Measurements from ENCODE around the gene RANBP2.
"Not testable (repeated sequence)": the region's sequence is repeated elsewhere in the genome, so short reads cannot be mapped to it uniquely, and the experiment has no call there.

RANBP2 gene
- total RNA-seq: 392 to 561 (median 503) reads per million in 3 donors

- no peaks in the 10 kb centered on the region for H3K27me3 ChIP-seq (replicated peaks; ENCODE audit: control insufficient read depth, insufficient read depth, low read length, poor library complexity, severe bottlenecking)
- peak; percentile 90 for DNase-seq
- H3K9me3 ChIP-seq (ENCODE audit: control insufficient read depth, low read length): no peaks in the 10 kb centered on the region
- H3K4me1 ChIP-seq (ENCODE audit: control insufficient read depth, insufficient read depth, low read length, poor library complexity, severe bottlenecking): peaks cover 8% of the 10 kb centered on the region
- H3K4me3 ChIP-seq (ENCODE audit: insufficient read depth, low read depth, low read length, poor library complexity, severe bottlenecking): peak within 1 kb of the TSS; percentile 76
- H3K36me3 ChIP-seq (ENCODE audit: control insufficient read depth, insufficient read depth, low read length): no peaks in the 10 kb centered on the region
- H3K27ac ChIP-seq (ENCODE audit: insufficient read depth, low read length, poor library complexity, severe bottlenecking): peak within 1 kb of the TSS; percentile 92
Measured at GRCh38 chr2:108719149-108720044, at the start of gene RANBP2. TSS of gene RANBP2 (plus strand) at chr2:108719482. CDS start at chr2:108719607, 125 bp downstream.

DNA sequence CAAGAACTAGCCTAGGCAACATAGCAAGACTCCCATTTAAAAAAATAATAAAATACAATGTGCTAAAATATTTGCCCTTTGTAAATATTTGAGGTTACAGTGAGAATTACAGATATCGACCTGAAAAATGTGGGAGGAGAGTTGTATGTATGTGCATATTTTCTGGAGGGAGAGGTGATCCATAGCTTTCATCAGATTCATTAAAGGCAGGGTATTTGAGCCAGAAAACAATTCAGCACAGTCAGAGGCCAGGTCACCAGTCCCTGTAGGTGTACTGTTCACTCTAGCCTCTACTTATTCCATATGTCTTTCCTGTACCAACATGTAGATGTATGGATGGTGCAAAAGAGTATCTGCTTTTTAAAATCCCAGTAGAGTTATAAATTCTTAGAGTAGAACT is 49.0 kb upstream of the RANBP2 start:
- H3K27ac ChIP-seq (ENCODE audit: insufficient read depth, low read length, poor library complexity, severe bottlenecking); DNase-seq; H3K4me3 ChIP-seq (ENCODE audit: insufficient read depth, low read depth, low read length, poor library complexity, severe bottlenecking); H3K36me3 ChIP-seq (ENCODE audit: control insufficient read depth, insufficient read depth, low read length); H3K9me3 ChIP-seq (ENCODE audit: control insufficient read depth, low read length); H3K4me1 ChIP-seq (ENCODE audit: control insufficient read depth, insufficient read depth, low read length, poor library complexity, severe bottlenecking); H3K27me3 ChIP-seq (replicated peaks; ENCODE audit: control insufficient read depth, insufficient read depth, low read length, poor library complexity, severe bottlenecking): not testable (repeated sequence)

- H3K27me3 ChIP-seq (replicated peaks; ENCODE audit: control insufficient read depth, insufficient read depth, low read length, poor library complexity, severe bottlenecking); H3K27ac ChIP-seq (ENCODE audit: insufficient read depth, low read length, poor library complexity, severe bottlenecking); H3K4me1 ChIP-seq (ENCODE audit: control insufficient read depth, insufficient read depth, low read length, poor library complexity, severe bottlenecking); H3K9me3 ChIP-seq (ENCODE audit: control insufficient read depth, low read length); DNase-seq; H3K36me3 ChIP-seq (ENCODE audit: control insufficient read depth, insufficient read depth, low read length); H3K4me3 ChIP-seq (ENCODE audit: insufficient read depth, low read depth, low read length, poor library complexity, severe bottlenecking): not testable (repeated sequence)
Measured at GRCh38 chr2:108672200-108672805, 47.0 kb upstream of the RANBP2 start.

DNA sequence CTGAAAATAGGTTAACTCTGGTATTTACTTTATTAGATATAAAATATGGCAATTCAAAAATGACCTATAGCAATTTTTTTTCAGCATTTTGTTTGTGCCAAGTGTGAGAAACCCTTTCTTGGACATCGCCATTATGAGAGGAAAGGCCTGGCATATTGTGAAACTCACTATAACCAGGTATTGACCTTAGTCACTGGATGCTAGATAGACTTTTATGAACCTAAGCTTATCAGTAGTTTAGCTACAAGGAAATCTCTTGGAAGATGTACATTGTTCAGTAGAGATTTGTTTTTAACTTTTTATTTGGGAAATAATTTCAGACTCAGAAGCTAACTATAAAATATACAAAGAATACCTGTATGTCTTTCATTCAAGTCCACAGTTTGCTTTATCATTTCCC is 42.8 kb upstream of the RANBP2 start:
- not testable (repeated sequence) for DNase-seq; H3K9me3 ChIP-seq (ENCODE audit: control insufficient read depth, low read length); H3K27ac ChIP-seq (ENCODE audit: insufficient read depth, low read length, poor library complexity, severe bottlenecking); H3K4me1 ChIP-seq (ENCODE audit: control insufficient read depth, insufficient read depth, low read length, poor library complexity, severe bottlenecking); H3K4me3 ChIP-seq (ENCODE audit: insufficient read depth, low read depth, low read length, poor library complexity, severe bottlenecking); H3K27me3 ChIP-seq (replicated peaks; ENCODE audit: control insufficient read depth, insufficient read depth, low read length, poor library complexity, severe bottlenecking)
- peaks cover 27% of the 10 kb centered on the region for H3K36me3 ChIP-seq (ENCODE audit: control insufficient read depth, insufficient read depth, low read length)

DNA sequence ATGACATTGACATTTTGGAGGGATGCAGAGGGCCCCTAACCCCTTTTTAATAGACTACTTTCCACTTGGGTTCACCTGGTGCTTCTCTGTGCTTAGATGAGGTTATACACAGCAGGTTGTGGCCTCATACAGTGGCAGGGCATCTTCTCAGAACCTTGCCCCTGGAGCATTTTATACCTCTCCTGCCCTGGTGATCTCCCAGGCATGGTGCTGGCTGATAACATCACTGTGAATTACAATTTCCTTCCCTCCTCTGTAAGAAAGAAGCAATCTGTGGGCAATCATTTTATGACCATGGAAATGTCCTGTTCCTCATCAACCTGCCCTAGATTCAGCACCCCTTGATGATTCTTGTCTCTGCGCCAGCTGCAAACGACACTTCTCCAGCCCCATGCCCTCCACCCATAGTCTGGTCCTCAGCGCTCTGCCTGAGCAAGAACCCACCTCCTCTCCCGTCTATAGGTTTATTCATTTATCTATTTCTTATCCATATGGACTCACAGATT is 42.0 kb upstream of the RANBP2 start:
- not testable (repeated sequence) for H3K27ac ChIP-seq (ENCODE audit: insufficient read depth, low read length, poor library complexity, severe bottlenecking); H3K27me3 ChIP-seq (replicated peaks; ENCODE audit: control insufficient read depth, insufficient read depth, low read length, poor library complexity, severe bottlenecking); H3K4me1 ChIP-seq (ENCODE audit: control insufficient read depth, insufficient read depth, low read length, poor library complexity, severe bottlenecking); H3K9me3 ChIP-seq (ENCODE audit: control insufficient read depth, low read length); DNase-seq; H3K4me3 ChIP-seq (ENCODE audit: insufficient read depth, low read depth, low read length, poor library complexity, severe bottlenecking)
- H3K36me3 ChIP-seq (ENCODE audit: control insufficient read depth, insufficient read depth, low read length): peaks cover 34% of the 10 kb centered on the region

DNA sequence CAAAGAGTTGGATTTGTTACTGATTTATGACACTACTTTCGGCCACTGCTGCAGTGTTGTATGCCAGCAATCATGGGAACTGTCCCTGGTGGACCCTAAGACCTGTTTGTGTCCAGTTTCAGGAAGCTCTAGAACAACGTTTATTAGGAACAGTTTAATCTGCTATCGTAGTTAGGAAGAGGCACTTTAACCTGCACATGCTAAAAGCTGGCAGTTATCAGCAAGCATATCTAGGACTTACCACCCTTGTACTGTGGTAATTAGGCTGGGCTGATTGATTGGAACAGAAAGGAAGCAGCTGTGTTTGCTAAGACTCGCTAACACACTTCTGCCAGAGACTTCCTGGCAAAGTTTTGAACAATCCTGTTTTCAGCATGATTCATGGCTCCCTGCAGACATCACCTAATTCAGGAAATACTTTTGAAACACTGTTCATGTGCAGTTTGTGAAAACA is 41.1 kb upstream of the RANBP2 start:
- DNase-seq; H3K4me3 ChIP-seq (ENCODE audit: insufficient read depth, low read depth, low read length, poor library complexity, severe bottlenecking); H3K4me1 ChIP-seq (ENCODE audit: control insufficient read depth, insufficient read depth, low read length, poor library complexity, severe bottlenecking); H3K27ac ChIP-seq (ENCODE audit: insufficient read depth, low read length, poor library complexity, severe bottlenecking); H3K9me3 ChIP-seq (ENCODE audit: control insufficient read depth, low read length); H3K27me3 ChIP-seq (replicated peaks; ENCODE audit: control insufficient read depth, insufficient read depth, low read length, poor library complexity, severe bottlenecking): not testable (repeated sequence)
- peaks cover 39% of the 10 kb centered on the region for H3K36me3 ChIP-seq (ENCODE audit: control insufficient read depth, insufficient read depth, low read length)

GRCh38 chr2:108680805-108681204 is 38.5 kb upstream of the RANBP2 start:
- not testable (repeated sequence) for H3K4me3 ChIP-seq (ENCODE audit: insufficient read depth, low read depth, low read length, poor library complexity, severe bottlenecking)
- peaks cover 47% of the 10 kb centered on the region for H3K36me3 ChIP-seq (ENCODE audit: control insufficient read depth, insufficient read depth, low read length)

GRCh38 chr2:108688818-108689756 is 30.2 kb upstream of the RANBP2 start:
- H3K4me3 ChIP-seq (ENCODE audit: insufficient read depth, low read depth, low read length, poor library complexity, severe bottlenecking); H3K27ac ChIP-seq (ENCODE audit: insufficient read depth, low read length, poor library complexity, severe bottlenecking); H3K36me3 ChIP-seq (ENCODE audit: control insufficient read depth, insufficient read depth, low read length); H3K27me3 ChIP-seq (replicated peaks; ENCODE audit: control insufficient read depth, insufficient read depth, low read length, poor library complexity, severe bottlenecking); DNase-seq; H3K4me1 ChIP-seq (ENCODE audit: control insufficient read depth, insufficient read depth, low read length, poor library complexity, severe bottlenecking); H3K9me3 ChIP-seq (ENCODE audit: control insufficient read depth, low read length): not testable (repeated sequence)

More at GRCh38 chr2:108680805-108681204, 38.5 kb upstream of the RANBP2 start:
- H3K4me1 ChIP-seq (ENCODE audit: control insufficient read depth, insufficient read depth, low read length, poor library complexity, severe bottlenecking); H3K9me3 ChIP-seq (ENCODE audit: control insufficient read depth, low read length); DNase-seq; H3K27ac ChIP-seq (ENCODE audit: insufficient read depth, low read length, poor library complexity, severe bottlenecking); H3K27me3 ChIP-seq (replicated peaks; ENCODE audit: control insufficient read depth, insufficient read depth, low read length, poor library complexity, severe bottlenecking): not testable (repeated sequence)

- H3K9me3 ChIP-seq (ENCODE audit: control insufficient read depth, low read length); H3K4me3 ChIP-seq (ENCODE audit: insufficient read depth, low read depth, low read length, poor library complexity, severe bottlenecking); H3K27me3 ChIP-seq (replicated peaks; ENCODE audit: control insufficient read depth, insufficient read depth, low read length, poor library complexity, severe bottlenecking); H3K4me1 ChIP-seq (ENCODE audit: control insufficient read depth, insufficient read depth, low read length, poor library complexity, severe bottlenecking); DNase-seq; H3K27ac ChIP-seq (ENCODE audit: insufficient read depth, low read length, poor library complexity, severe bottlenecking); H3K36me3 ChIP-seq (ENCODE audit: control insufficient read depth, insufficient read depth, low read length): not testable (repeated sequence)
Measured at GRCh38 chr2:108690001-108690400, 29.3 kb upstream of the RANBP2 start.

Measured in effector memory CD4-positive, alpha-beta T cell (primary cell).